ENCODE measurements around the gene GCA.

GCA gene

DNA sequence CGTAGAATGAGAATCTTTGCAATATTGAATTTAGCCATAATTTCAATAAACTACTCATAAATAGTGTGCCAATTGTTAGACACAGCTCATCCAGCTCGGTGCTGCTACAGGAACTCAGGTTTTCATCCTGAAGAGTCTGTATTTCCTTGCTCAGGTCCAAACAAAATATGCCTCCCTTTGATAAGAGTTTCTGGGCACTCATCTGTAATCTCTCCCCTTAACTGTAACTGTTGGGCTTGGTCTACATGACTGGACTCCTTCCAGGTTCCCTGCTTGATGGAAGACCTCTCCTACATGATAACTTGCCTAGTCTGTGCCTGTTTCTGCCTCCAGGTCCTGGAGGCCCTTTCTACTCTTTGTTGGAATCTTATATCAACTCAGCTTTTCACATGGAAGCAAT is 57.9 kb downstream of the GCA start:
- TF ChIP-seq CTCF (IDR thresholded peaks at IDR 0.05; ENCODE audit: insufficient read depth, low read depth, low read length, missing control alignments): no peak
- H3K4me3 ChIP-seq (ENCODE audit: low read length): no peak overlapping the region
- DNase-seq (ENCODE audit: low read depth): no peak

DNA sequence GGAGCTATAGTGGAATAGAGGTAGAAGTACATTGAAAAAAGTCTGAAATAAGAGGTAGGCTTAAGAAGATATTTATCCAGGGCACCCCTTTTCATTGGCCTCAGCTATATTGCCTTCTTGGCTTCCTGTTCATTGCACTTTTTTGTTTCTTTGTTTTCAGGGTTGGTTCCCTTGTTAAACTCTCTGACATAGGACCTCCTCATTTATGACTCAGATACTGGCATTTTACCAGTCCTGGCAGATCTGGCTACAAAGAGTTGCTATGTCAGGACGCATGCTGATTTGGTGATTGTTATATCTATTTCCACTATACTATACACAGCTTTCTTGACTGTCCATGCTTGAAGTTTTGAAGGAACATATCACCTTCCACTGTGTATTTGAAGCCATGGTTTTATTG is 60.0 kb downstream of the GCA start:
- DNase-seq (ENCODE audit: low read depth): peak; percentile 75

More for the DNA sequence above, 60.0 kb downstream of the GCA start:
- no peak for TF ChIP-seq CTCF (IDR thresholded peaks at IDR 0.05; ENCODE audit: insufficient read depth, low read depth, low read length, missing control alignments)
- no peak overlapping the region for H3K4me3 ChIP-seq (ENCODE audit: low read length)
